PC-3 (cell line): Measurements from ENCODE around the gene RAPGEF4. TPM values are rescaled to one million over a fixed set of nuclear protein-coding genes. Genes with fewer than 3 reads are reported as not detected.

Source experiments
- ATAC-seq: fragments of 200-7000 bp; cut with Tn5 transposase; 2 replicates; pipeline ENCODE4 v1.9.1; 2020; ENCODE audit warnings: mild to moderate bottlenecking, moderate library complexity
- BruUV-seq: library from RNA; stranded (reverse); fragments of 400-500 nt; replicated peaks from 2 replicates; lab custom pipeline; 2021; lab: Mats Ljungman, UMichigan
- CTCF ChIA-PET: fragments of 300-600 bp; sonication (Branson Sonifier 250); formaldehyde crosslinking; loops from one replicate; lab custom pipeline; 2022; ENCODE audit warnings: antibody characterized with exemption; lab: Charles Lee
- POLR2A ChIA-PET: fragments of 300-600 bp; sonication (Branson Sonifier 250); formaldehyde crosslinking; loops from one replicate; lab custom pipeline; 2022; ENCODE audit warnings: antibody characterized with exemption; ENCODE audit not compliant: unreplicated experiment; lab: Charles Lee
- DNase-seq: peaks from one replicate; pipeline ENCODE4 v3.0.0-alpha.2; 2015
- H2AFZ ChIP-seq: fragments of 300-600 bp; sonication (generic); 2 replicates; pipeline ENCODE4 v1.6.0; 2016; ENCODE audit warnings: antibody characterized with exemption, low read length
- H3F3A ChIP-seq: fragments of 300-600 bp; sonication (generic); one replicate; pipeline ENCODE4 v1.6.0; 2017; ENCODE audit warnings: antibody characterized with exemption, low read length, control low read depth, mild to moderate bottlenecking; ENCODE audit not compliant: unreplicated experiment
- H3K27ac ChIP-seq: fragments of 300-600 bp; sonication (generic); 2 replicates; pipeline ENCODE4 v1.5.1; 2016; ENCODE audit warnings: mild to moderate bottlenecking, low read length
- H3K27me3 ChIP-seq: fragments of 300-600 bp; sonication (generic); 2 replicates; pipeline ENCODE4 v1.6.1; 2016; ENCODE audit warnings: low read length, mixed read lengths
- H3K36me3 ChIP-seq: fragments of 300-600 bp; sonication (generic); 2 replicates; pipeline ENCODE4 v1.6.1; 2016; ENCODE audit warnings: low read depth, mixed run types, low read length, mixed read lengths
- H3K4me1 ChIP-seq: fragments of 300-600 bp; sonication (generic); 2 replicates; pipeline ENCODE4 v1.5.1; 2016; ENCODE audit warnings: low read length; ENCODE audit not compliant: insufficient read depth
- H3K4me2 ChIP-seq: fragments of 300-600 bp; sonication (generic); 2 replicates; pipeline ENCODE4 v1.6.0; 2016; ENCODE audit warnings: low read length
- H3K4me3 ChIP-seq: fragments of 300-600 bp; sonication (generic); 2 replicates; pipeline ENCODE4 v1.5.1; 2016; ENCODE audit warnings: mild to moderate bottlenecking, low read length, mixed read lengths
- H3K79me2 ChIP-seq: fragments of 300-600 bp; sonication (generic); 2 replicates; pipeline ENCODE4 v1.6.1; 2017; ENCODE audit warnings: low read length, mixed read lengths
- H3K9ac ChIP-seq: fragments of 300-600 bp; sonication (generic); 2 replicates; pipeline ENCODE4 v1.6.0; 2016; ENCODE audit warnings: mild to moderate bottlenecking, low read length
- H3K9me2 ChIP-seq: fragments of 300-600 bp; sonication (generic); replicated peaks from 2 replicates; pipeline ENCODE4 v1.6.1; 2016; ENCODE audit warnings: mixed run types, low read length, mixed read lengths
- H3K9me3 ChIP-seq: fragments of 300-600 bp; sonication (generic); 2 replicates; pipeline ENCODE4 v1.6.1; 2016; ENCODE audit warnings: low read length, mixed read lengths
- H4K20me1 ChIP-seq: fragments of 300-600 bp; sonication (generic); 2 replicates; pipeline ENCODE4 v1.6.1; 2016; ENCODE audit warnings: low read length, mixed read lengths
- EZH2 ChIP-seq: fragments of 300-600 bp; sonication (generic); IDR thresholded peaks from one replicate; pipeline ENCODE4 v1.6.1; 2017; ENCODE audit warnings: antibody characterized with exemption, mild to moderate bottlenecking, low read length; ENCODE audit not compliant: unreplicated experiment
- EZH2phosphoT487 ChIP-seq: fragments of 300-600 bp; sonication (generic); IDR thresholded peaks from 2 replicates; pipeline ENCODE4 v1.6.1; 2018; ENCODE audit warnings: mild to moderate bottlenecking, antibody characterized with exemption, low read length, borderline replicate concordance
- intact Hi-C: fragments of 100-400 bp; cut with micrococcal nuclease; formaldehyde crosslinking; loops from 2 replicates; pipeline ENCODE4 v1.9.0; 2023
- total RNA-seq: library from RNA; depleted of rRNA; stranded (reverse); fragments of >200 nt; gene quantifications from 2 replicates; pipeline ENCODE4 v1.2.3, GENCODE V29; 2014
- TF ChIP-seq, protein P1 (sequence below): fragments of 300-600 bp; sonication (generic); conservative IDR thresholded peaks from 2 replicates; pipeline ENCODE4 v1.5.1; 2017; ENCODE audit warnings: antibody characterized with exemption, low read depth, mild to moderate bottlenecking, low read length

RAPGEF4 gene
- total RNA-seq, 1 experiment from 2014 or later: 0.87 TPM

DNA sequence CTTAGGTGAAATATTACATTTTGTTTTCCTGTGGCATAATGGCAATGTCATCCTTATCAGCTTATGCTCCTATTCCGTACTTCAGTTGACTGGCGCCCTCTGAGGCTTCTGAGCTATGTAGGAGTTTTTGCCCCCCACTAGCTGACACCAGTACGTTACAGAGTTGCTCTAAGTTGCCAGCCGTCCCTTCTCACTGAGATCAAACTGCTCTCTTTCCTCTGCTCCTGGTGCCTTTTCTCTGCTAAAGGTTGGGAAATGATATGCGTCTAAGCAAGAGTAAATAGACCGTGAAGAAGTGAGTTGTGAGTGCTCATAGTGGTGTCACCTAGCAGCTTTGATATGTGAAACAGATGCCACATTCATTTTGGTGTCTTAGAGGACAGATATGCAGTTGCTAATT lies 99.2 kb downstream of the RAPGEF4 start:
- H3K27me3 ChIP-seq: no peaks in the 10 kb centered on the region
- no peak overlapping the region for H3K9ac ChIP-seq
- no peak overlapping the region for H3K4me3 ChIP-seq
- peaks cover 6% of the 10 kb centered on the region; the same call in 1 of the 2 replicates for H3K9me2 ChIP-seq
- H3F3A ChIP-seq: no peaks in the 10 kb centered on the region
- no peak overlapping the region for H3K4me2 ChIP-seq
- no TSS peak for BruUV-seq
- ChIA-PET CTCF (interaction anchor here (0.6 kb wide), 1 partner anchor 82 kb away, joined by 5 read pairs; no protein-coding TSS in a partner anchor), POLR2A (no interaction called here)
- no peaks in the 10 kb centered on the region for H4K20me1 ChIP-seq
- H3K9me3 ChIP-seq: no peaks in the 10 kb centered on the region
- H3K27ac ChIP-seq: no peak overlapping the region
- no peaks in the 10 kb centered on the region for H3K36me3 ChIP-seq
- H3K79me2 ChIP-seq: no peaks in the 10 kb centered on the region
- ATAC-seq: no peak
- no peak overlapping the region for H2AFZ ChIP-seq
- no peak for DNase-seq
- intact Hi-C loops: no loop called here
- peaks cover 20% of the 10 kb centered on the region for H3K4me1 ChIP-seq
- no peak for TF ChIP-seq EZH2
- no peak for TF ChIP-seq EZH2phosphoT487
- TF ChIP-seq, protein P1, sequence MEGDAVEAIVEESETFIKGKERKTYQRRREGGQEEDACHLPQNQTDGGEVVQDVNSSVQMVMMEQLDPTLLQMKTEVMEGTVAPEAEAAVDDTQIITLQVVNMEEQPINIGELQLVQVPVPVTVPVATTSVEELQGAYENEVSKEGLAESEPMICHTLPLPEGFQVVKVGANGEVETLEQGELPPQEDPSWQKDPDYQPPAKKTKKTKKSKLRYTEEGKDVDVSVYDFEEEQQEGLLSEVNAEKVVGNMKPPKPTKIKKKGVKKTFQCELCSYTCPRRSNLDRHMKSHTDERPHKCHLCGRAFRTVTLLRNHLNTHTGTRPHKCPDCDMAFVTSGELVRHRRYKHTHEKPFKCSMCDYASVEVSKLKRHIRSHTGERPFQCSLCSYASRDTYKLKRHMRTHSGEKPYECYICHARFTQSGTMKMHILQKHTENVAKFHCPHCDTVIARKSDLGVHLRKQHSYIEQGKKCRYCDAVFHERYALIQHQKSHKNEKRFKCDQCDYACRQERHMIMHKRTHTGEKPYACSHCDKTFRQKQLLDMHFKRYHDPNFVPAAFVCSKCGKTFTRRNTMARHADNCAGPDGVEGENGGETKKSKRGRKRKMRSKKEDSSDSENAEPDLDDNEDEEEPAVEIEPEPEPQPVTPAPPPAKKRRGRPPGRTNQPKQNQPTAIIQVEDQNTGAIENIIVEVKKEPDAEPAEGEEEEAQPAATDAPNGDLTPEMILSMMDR: no peak

DNA sequence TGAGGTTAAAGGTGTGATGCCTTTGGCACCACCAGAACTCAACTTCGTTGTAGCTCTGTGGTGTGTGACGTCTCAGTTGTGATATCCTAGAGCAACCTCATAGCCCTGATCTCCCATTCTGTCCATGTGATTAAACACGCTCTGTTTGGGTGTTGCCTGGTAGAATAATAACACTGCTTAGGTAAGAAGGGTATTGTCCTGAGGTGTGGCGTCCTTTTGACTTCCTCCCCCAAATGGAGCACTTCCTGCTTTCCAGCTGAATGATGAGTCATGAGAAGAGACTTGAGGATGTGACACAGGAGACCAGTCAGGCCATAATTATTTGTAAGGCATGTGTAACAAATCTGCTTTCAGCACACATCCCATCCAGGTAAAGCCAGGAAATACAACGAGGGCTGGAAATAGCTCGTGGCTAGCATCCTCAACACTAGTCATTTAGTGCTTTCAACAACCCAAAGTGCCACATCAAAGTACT lies 100.7 kb downstream of the RAPGEF4 start:
- Histone ChIP-seq H2AFZ (peak overlapping the region; percentile 58), H3K4me3 (peak overlapping the region; percentile 31; the same call in 1 of the 2 replicates), H3F3A (no peaks in the 10 kb centered on the region), H3K4me2 (peak overlapping the region; percentile 55), H3K9me3 (no peaks in the 10 kb centered on the region), H3K4me1 (peaks cover 20% of the 10 kb centered on the region), H3K9ac (peak overlapping the region; percentile 46), H3K79me2 (no peaks in the 10 kb centered on the region), H3K36me3 (no peaks in the 10 kb centered on the region), H3K27ac (peak overlapping the region; percentile 84), H3K27me3 (no peaks in the 10 kb centered on the region), H4K20me1 (no peaks in the 10 kb centered on the region), H3K9me2 (peaks cover 6% of the 10 kb centered on the region; the same call in 1 of the 2 replicates)
- DNase-seq (peak; percentile 94), ATAC-seq (peak; percentile 93)
- BruUV-seq: no TSS peak
- POLR2A ChIA-PET: no interaction called here
- CTCF ChIA-PET: interaction anchor here (0.6 kb wide), 1 partner anchor 30 kb away, joined by 3 read pairs; no protein-coding TSS in a partner anchor
- TF ChIP-seq EZH2 (no peak), EZH2phosphoT487 (no peak)
- TF ChIP-seq, protein P1: no peak
- intact Hi-C loops: no loop called here

DNA sequence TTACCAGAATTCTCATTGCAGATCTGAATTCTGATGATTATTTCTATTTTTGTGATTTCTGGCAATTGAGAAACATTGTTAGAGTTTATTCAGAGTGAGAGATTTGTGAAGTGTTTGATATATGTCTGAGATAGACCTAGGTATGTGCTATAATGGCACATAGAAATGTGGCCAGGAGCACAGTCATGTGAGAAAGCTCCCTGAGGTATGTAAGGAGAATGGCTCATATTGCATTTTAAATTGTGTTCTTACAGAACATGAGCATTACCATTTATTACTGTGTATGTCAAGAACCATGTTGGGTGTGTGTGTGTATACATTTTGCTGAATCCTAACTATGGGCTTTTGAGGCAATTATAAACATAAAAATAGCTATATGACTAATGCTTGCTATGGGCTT lies 101.2 kb downstream of the RAPGEF4 start:
- Histone ChIP-seq H2AFZ (peak overlapping the region; percentile 58), H3K9me3 (no peaks in the 10 kb centered on the region), H3K9ac (peak overlapping the region; percentile 46), H3K79me2 (no peaks in the 10 kb centered on the region), H3K27me3 (no peaks in the 10 kb centered on the region), H3K27ac (peak overlapping the region; percentile 84), H3F3A (no peaks in the 10 kb centered on the region), H3K36me3 (no peaks in the 10 kb centered on the region), H3K4me1 (peaks cover 20% of the 10 kb centered on the region), H3K4me2 (peak overlapping the region; percentile 55), H4K20me1 (no peaks in the 10 kb centered on the region), H3K9me2 (peaks cover 6% of the 10 kb centered on the region; the same call in 1 of the 2 replicates), H3K4me3 (peak overlapping the region; percentile 31; the same call in 1 of the 2 replicates)
- DNase-seq (peak; percentile 16), ATAC-seq (peak; percentile 23)
- ChIA-PET POLR2A (interaction anchor here (0.6 kb wide), 1 partner anchor 124 kb away, joined by 5 read pairs; no protein-coding TSS in a partner anchor), CTCF (interaction anchor here (0.6 kb wide), 1 partner anchor 30 kb away, joined by 3 read pairs; no protein-coding TSS in a partner anchor)
- BruUV-seq: no TSS peak
- intact Hi-C loops: no loop called here
- TF ChIP-seq EZH2 (no peak), EZH2phosphoT487 (no peak)
- TF ChIP-seq, protein P1: no peak
